Stimulated activated memory B cell treated with anti-CD40 and anti-IgM and Interleukin-4, amounts not matched to agents 10 μg/mL and 1 μg/mL and 100 μg/mL, for 72 hours (primary cell): ENCODE measurements around the gene LRRC49.

ENCODE experiments used
- ATAC-seq: fragments of 150-1000 bp; cut with Tn5 transposase; 2 replicates; pipeline ENCODE4 v1.10.0; 2021
- H3K27ac Mint-ChIP-seq: one replicate; pipeline ENCODE4 v1.8.0; 2022; ENCODE audit warnings: mild to moderate bottlenecking, mixed read lengths
- H3K27me3 Mint-ChIP-seq: one replicate; pipeline ENCODE4 v1.8.0; 2022; ENCODE audit warnings: mixed read lengths
- H3K36me3 Mint-ChIP-seq: one replicate; pipeline ENCODE4 v1.8.0; 2022; ENCODE audit warnings: mixed read lengths
- H3K4me1 Mint-ChIP-seq: one replicate; pipeline ENCODE4 v1.8.0; 2022; ENCODE audit warnings: mixed read lengths
- H3K4me3 Mint-ChIP-seq: one replicate; pipeline ENCODE4 v1.8.0; 2022; ENCODE audit warnings: mild to moderate bottlenecking, moderate library complexity, mixed read lengths
- H3K9me3 Mint-ChIP-seq: one replicate; pipeline ENCODE4 v1.8.0; 2022; ENCODE audit warnings: mixed read lengths

Gene LRRC49

DNA sequence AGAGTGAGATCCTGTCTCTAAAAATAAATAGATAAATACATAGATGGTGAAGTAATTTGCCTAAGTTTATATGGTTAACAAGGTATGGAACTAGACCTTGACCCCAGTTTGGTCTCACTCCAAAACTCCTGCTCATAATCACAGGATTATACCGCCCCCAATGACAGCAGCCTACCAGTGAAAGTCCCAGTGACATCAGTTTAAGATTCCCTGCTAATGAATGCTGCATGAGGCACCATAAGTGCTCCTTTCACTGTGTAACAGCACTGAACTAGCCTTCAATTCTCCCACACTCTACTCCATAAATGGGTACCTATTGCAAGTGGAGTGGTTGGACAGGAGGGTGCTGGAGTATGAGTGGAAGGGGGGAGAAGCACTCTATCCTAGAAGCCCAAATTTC, 199.0 kb downstream of the LRRC49 start:
- H3K9me3 Mint-ChIP-seq: peaks cover 9% of the 10 kb centered on the region
- H3K27me3 Mint-ChIP-seq: peaks cover 20% of the 10 kb centered on the region
- no peak for ATAC-seq
- no peaks in the 10 kb centered on the region for H3K36me3 Mint-ChIP-seq
- no peaks in the 10 kb centered on the region for H3K4me1 Mint-ChIP-seq
- no peak overlapping the region for H3K27ac Mint-ChIP-seq
- no peak overlapping the region for H3K4me3 Mint-ChIP-seq

DNA sequence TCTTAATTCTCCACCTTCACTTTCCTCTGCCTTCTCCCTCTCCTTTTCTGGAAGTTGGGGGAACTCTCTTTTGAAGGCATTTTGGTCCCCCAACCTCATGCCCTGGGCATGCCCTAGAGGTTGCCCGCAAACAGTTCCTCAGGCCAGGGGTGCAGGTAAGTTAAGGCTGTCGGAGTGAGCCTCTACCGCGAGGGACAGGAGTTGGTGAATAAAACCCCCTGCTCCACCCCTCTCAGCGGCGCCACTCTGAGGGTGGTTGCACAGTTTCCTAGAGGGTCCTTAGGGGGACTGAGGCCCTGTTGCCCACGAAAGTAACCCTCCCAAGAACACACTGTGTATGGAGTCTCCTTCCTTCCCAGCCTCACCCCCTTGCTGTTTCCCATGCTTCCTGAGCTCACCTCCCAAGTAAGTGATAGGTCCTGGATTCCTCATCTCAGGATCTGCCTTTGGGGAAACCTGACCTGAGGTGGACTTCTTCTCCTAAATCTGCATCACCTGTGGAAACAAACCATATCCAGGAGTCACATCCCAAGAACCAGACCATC, 199.5 kb downstream of the LRRC49 start:
- Mint-ChIP-seq H3K4me1 (no peaks in the 10 kb centered on the region), H3K36me3 (no peaks in the 10 kb centered on the region), H3K4me3 (no peak overlapping the region), H3K27ac (no peak overlapping the region), H3K27me3 (peaks cover 15% of the 10 kb centered on the region), H3K9me3 (peaks cover 7% of the 10 kb centered on the region)
- no peak for ATAC-seq

DNA sequence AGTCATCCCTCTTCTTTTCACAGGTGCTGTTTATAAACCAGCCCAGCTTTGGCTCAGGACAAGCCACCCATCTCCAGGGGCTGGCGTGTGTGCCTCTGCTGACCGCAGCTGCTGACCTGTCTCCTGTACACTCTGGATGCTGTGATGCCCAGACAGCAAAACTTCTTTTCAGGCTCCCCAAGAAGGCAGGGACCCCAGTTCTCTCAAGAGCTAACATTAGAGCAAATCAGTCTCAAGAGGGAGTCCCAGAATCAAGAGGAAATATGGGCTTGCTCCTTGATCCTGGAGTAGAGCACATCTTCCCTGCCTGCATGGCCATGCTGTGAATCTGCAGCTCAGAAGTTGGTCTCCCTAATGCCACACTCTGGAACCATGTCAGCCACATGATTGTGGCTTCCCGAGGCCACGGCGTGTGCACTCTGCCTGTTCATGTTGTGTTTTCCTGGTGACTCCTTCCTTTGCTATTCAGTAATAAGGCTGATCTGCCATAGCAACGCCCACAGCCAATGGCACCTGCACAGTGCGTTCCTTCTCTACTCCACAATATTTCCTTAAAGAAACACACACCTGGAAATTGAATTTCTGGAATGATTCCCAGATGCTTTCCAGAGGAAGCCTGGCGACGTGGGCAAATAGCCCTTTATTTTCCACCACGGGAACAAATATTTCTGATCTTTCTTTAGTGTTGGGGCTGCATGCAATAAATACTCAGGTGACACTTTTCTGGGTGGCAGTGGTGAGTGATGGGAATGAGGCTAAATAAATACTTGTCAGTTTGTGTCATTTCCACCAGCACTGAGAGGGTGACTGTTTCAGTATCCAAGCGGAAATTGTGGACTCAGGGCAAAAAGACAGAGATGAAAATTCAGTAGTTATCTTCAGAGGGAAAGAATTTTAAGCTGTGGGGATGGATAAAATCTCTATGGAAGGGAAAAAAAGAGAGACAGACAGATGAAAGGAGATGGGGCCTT, 200.7 kb downstream of the LRRC49 start:
- no peak for ATAC-seq
- Mint-ChIP-seq H3K27ac (no peak overlapping the region), H3K36me3 (no peaks in the 10 kb centered on the region), H3K4me1 (no peaks in the 10 kb centered on the region), H3K4me3 (no peak overlapping the region), H3K9me3 (peaks cover 6% of the 10 kb centered on the region), H3K27me3 (peaks cover 11% of the 10 kb centered on the region)

DNA sequence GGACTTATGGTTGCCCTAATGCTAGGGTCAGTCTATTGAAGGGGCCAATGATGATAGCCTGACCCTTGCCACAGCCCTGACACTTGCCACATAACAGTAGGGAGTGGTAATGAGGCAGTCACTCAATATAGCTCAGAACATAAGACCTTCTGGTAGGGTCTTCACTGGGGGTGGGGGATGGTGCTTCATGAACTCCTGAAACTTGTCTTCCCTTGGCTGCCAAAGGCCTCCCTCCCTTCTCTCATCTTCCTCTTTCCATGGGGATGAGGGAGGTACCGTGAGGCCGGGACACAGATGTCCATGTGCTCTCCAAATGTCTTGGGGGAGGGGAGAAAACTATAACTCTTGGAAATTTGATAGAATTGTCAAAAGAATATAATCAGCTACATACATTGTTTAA, 201.5 kb downstream of the LRRC49 start:
- H3K27me3 Mint-ChIP-seq: peaks cover 11% of the 10 kb centered on the region
- no peak overlapping the region for H3K27ac Mint-ChIP-seq
- ATAC-seq: no peak
- H3K9me3 Mint-ChIP-seq: peaks cover 2% of the 10 kb centered on the region
- no peaks in the 10 kb centered on the region for H3K36me3 Mint-ChIP-seq
- no peak overlapping the region for H3K4me3 Mint-ChIP-seq
- no peaks in the 10 kb centered on the region for H3K4me1 Mint-ChIP-seq

DNA sequence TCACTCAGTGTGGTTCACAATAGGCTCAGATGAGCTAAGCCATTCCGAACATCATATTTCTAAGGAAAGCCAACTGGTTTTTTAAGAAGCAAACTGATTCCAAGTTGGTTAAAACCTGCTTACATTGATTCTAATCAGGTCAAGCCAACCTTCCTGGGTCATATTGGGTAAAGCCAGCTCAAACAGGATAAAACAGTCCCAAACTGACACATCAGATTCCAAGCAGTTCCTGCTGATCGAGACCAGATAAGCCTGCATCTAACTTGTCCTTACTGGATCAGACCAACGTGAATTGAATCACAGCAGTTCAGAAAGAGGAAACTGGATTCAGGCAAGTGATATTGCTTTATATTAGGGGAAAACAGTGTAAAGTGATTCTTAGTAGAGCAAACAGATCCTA, 204.1 kb downstream of the LRRC49 start:
- H3K27me3 Mint-ChIP-seq: no peaks in the 10 kb centered on the region
- H3K9me3 Mint-ChIP-seq: no peaks in the 10 kb centered on the region
- H3K36me3 Mint-ChIP-seq: no peaks in the 10 kb centered on the region
- H3K4me1 Mint-ChIP-seq: no peaks in the 10 kb centered on the region
- no peak overlapping the region for H3K4me3 Mint-ChIP-seq
- no peak overlapping the region for H3K27ac Mint-ChIP-seq
- ATAC-seq: no peak

DNA sequence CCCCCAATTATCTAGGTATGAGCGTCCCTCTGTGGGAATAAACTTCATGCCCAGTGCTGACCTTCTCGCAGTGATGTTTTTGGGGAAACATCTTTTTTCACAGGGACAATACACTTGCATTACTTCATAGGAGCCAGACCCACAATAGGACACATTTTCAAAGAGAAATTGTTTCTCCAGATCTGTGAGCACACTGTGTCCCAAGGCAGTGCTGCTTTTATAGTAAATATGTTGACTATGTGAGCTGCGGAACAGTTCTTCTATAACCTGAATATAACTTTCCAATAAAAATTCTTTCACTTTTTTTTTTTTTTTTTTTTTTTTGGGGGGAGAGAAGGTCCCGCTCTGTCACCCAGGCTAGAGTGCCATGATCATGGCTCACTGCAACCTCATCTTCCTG, 205.3 kb downstream of the LRRC49 start:
- no peaks in the 10 kb centered on the region for H3K9me3 Mint-ChIP-seq

DNA sequence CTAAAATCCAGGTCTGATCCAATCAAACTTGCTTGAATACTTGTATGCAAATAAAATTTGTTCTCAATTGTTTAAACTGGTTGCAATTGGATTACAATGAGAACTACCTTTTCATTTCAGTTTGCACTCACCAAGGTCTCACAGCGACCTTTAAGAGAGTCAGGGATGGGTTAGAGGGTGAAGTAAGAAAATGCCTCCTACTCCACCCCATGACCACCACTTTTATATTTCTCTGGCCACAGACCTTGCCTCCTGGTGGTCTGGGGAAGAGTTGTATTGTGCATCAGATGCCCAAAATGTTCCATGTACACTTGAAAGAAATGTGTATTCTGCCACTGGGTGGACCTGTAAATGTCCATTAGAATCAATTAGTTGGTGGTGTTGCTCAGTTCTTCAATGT, 206.3 kb downstream of the LRRC49 start:
- Mint-ChIP-seq H3K36me3 (peaks cover 5% of the 10 kb centered on the region), H3K4me3 (no peak overlapping the region), H3K9me3 (no peaks in the 10 kb centered on the region), H3K27ac (no peak overlapping the region), H3K27me3 (peaks cover 17% of the 10 kb centered on the region), H3K4me1 (no peaks in the 10 kb centered on the region)
- no peak for ATAC-seq

More for the DNA sequence above, 205.3 kb downstream of the LRRC49 start:
- ATAC-seq: no peak
- Mint-ChIP-seq H3K27ac (no peak overlapping the region), H3K27me3 (peaks cover 9% of the 10 kb centered on the region), H3K4me3 (no peak overlapping the region), H3K4me1 (no peaks in the 10 kb centered on the region), H3K36me3 (peaks cover 5% of the 10 kb centered on the region)
